ENCODE data around the gene PAF1. TPM values are rescaled to one million over a fixed set of nuclear protein-coding genes. Genes with fewer than 3 reads are reported as not detected.

PAF1 gene
- total RNA-seq, 1 experiment from 2014 or later, result 47.0 TPM

- Mint-ChIP-seq H3K27me3 (ENCODE audit: insufficient read depth, unreplicated experiment) (no peaks in the 10 kb centered on the region), H3K27ac (ENCODE audit: low read depth, unreplicated experiment) (no peak overlapping the region), H3K4me3 (ENCODE audit: unreplicated experiment) (no peak overlapping the region), H3K9me3 (ENCODE audit: unreplicated experiment) (no peaks in the 10 kb centered on the region), H3K4me1 (ENCODE audit: insufficient read depth, unreplicated experiment) (peaks cover 9% of the 10 kb centered on the region), H3K36me3 (ENCODE audit: insufficient read depth, unreplicated experiment) (no peaks in the 10 kb centered on the region)
- no peak for DNase-seq (ENCODE audit: unreplicated experiment)
- TF ChIP-seq CTCF (IDR thresholded peaks at IDR 0.05; ENCODE audit: unreplicated experiment), result no peak
- ChIA-PET CTCF (interaction anchor here (0.6 to 1.7 kb wide), 2 partner anchors 19 to 493 kb away, joined by 3 to 4 read pairs; no protein-coding TSS in a partner anchor), POLR2A (interaction anchor here (0.7 kb wide), 1 partner anchor 18 kb away, joined by 3 read pairs; the partner anchor contains the start of gene RPS16)
- no TSS peak for BruUV-seq (replicated peaks)
- intact Hi-C loops (cut with micrococcal nuclease), result no loop called here
Observed at GRCh38 chr19:39417463-39418181, 26.7 kb upstream of the PAF1 start.

GRCh38 chr19:39416152-39417120 is 25.5 kb upstream of the PAF1 start:
- CTCF ChIA-PET, result interaction anchor here (0.5 to 1.7 kb wide), 6 partner anchors 9 to 233 kb away, joined by 3 to 4 read pairs (median 4); no protein-coding TSS in a partner anchor

GRCh38 chr19:39415111-39416046 is 24.5 kb upstream of the PAF1 start:
- BruUV-seq (replicated peaks), result no TSS peak
- Mint-ChIP-seq H3K9me3 (ENCODE audit: unreplicated experiment) (no peaks in the 10 kb centered on the region), H3K27ac (ENCODE audit: low read depth, unreplicated experiment) (no peak overlapping the region), H3K4me3 (ENCODE audit: unreplicated experiment) (no peak overlapping the region), H3K4me1 (ENCODE audit: insufficient read depth, unreplicated experiment) (peaks cover 22% of the 10 kb centered on the region), H3K36me3 (ENCODE audit: insufficient read depth, unreplicated experiment) (peaks cover 21% of the 10 kb centered on the region), H3K27me3 (ENCODE audit: insufficient read depth, unreplicated experiment) (no peaks in the 10 kb centered on the region)
- ChIA-PET POLR2A (interaction anchor here (0.7 to 2.1 kb wide), 2 partner anchors 11 to 20 kb away, joined by 3 to 11 read pairs; partner anchors contain the start of gene RPS16), CTCF (interaction anchor here (0.6 to 1.5 kb wide), 5 partner anchors 10 to 515 kb away, joined by 3 to 4 read pairs (median 3); no protein-coding TSS in a partner anchor)
- no peak for TF ChIP-seq CTCF (IDR thresholded peaks at IDR 0.05; ENCODE audit: unreplicated experiment)
- intact Hi-C loops (cut with micrococcal nuclease), result no loop called here
- no peak for DNase-seq (ENCODE audit: unreplicated experiment)

More at GRCh38 chr19:39416152-39417120, 25.5 kb upstream of the PAF1 start:
- no peak for DNase-seq (ENCODE audit: unreplicated experiment)
- no peaks in the 10 kb centered on the region for H3K9me3 Mint-ChIP-seq (ENCODE audit: unreplicated experiment)
- no peak for TF ChIP-seq CTCF (IDR thresholded peaks at IDR 0.05; ENCODE audit: unreplicated experiment)
- BruUV-seq (replicated peaks), result no TSS peak
- H3K27ac Mint-ChIP-seq (ENCODE audit: low read depth, unreplicated experiment), result no peak overlapping the region
- no peak overlapping the region for H3K4me3 Mint-ChIP-seq (ENCODE audit: unreplicated experiment)
- intact Hi-C loops (cut with micrococcal nuclease), result no loop called here
- peaks cover 10% of the 10 kb centered on the region for H3K36me3 Mint-ChIP-seq (ENCODE audit: insufficient read depth, unreplicated experiment)
- H3K4me1 Mint-ChIP-seq (ENCODE audit: insufficient read depth, unreplicated experiment), result peaks cover 12% of the 10 kb centered on the region
- no peaks in the 10 kb centered on the region for H3K27me3 Mint-ChIP-seq (ENCODE audit: insufficient read depth, unreplicated experiment)
- POLR2A ChIA-PET, result interaction anchor here (0.7 kb wide), 1 partner anchor 12 kb away, joined by 3 read pairs; no protein-coding TSS in a partner anchor

Measured in MCF 10A (cell line).